ENCODE data around the gene EPB41L3. TPM values are rescaled to one million over a fixed set of nuclear protein-coding genes. Genes with fewer than 3 reads are reported as not detected.

EPB41L3 gene
- total RNA-seq, 1 experiment from 2014 or later = 50.2 TPM

GRCh38 chr18:5463390-5463789 lies 80.4 kb downstream of the EPB41L3 start:
- DNase-seq = no peak
- Histone ChIP-seq H3K36me3 (replicated peaks; ENCODE audit: control insufficient read depth, insufficient read depth, low read length) (no peaks in the 10 kb centered on the region), H3K4me3 (ENCODE audit: insufficient read depth, low read depth, low read length) (no peak overlapping the region), H3K27me3 (ENCODE audit: control insufficient read depth, insufficient read depth, low read length) (no peaks in the 10 kb centered on the region)

DNA sequence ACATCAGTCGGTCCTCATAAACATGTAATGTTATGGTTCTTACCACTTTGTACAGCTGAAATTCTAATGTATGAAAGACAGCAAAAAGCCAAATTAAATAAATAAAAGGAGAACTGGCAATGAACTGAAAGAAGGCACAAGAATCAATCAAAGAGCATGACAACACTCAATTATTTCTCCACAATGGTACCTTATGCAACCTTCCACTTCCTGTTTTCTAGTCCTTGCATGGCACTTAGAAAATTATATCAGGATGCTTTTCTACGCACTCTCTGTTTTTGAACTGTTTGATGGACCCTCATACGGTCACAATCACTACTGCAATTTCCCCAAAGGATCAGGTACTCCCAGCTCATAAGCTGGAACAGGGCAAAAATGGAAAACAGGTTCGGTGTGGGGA lies 81.6 kb downstream of the EPB41L3 start:
- no peak for DNase-seq
- no peaks in the 10 kb centered on the region for H3K36me3 ChIP-seq (replicated peaks; ENCODE audit: control insufficient read depth, insufficient read depth, low read length)
- no peak overlapping the region for H3K4me3 ChIP-seq (ENCODE audit: insufficient read depth, low read depth, low read length)
- no peaks in the 10 kb centered on the region for H3K27me3 ChIP-seq (ENCODE audit: control insufficient read depth, insufficient read depth, low read length)

DNA sequence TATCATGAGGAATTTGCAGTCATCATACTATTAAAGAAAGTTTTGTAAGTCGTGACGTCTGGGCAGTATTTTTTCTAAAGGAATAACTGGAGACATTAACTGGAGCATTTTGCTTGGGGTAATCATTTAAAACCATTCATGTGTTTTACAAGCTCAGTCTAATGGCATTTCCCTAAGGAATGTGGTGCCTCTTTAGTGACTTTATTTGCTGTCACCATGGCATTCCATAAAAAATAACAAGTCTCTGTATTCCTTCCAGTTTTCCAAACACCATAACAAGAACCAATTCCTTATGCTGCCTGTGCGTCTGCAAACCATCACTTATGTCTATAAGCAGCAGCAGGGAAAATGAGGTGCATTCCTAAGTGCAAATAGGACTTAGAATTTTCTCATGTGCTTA lies 82.8 kb downstream of the EPB41L3 start:
- no peaks in the 10 kb centered on the region for H3K27me3 ChIP-seq (ENCODE audit: control insufficient read depth, insufficient read depth, low read length)
- no peak for DNase-seq

GRCh38 chr18:5457462-5457957 lies 86.3 kb downstream of the EPB41L3 start:
- Histone ChIP-seq H3K4me3 (ENCODE audit: insufficient read depth, low read depth, low read length) (no peak overlapping the region), H3K36me3 (replicated peaks; ENCODE audit: control insufficient read depth, insufficient read depth, low read length) (no peaks in the 10 kb centered on the region), H3K27me3 (ENCODE audit: control insufficient read depth, insufficient read depth, low read length) (no peaks in the 10 kb centered on the region)
- DNase-seq = no peak

More for the DNA sequence above, 82.8 kb downstream of the EPB41L3 start:
- H3K4me3 ChIP-seq (ENCODE audit: insufficient read depth, low read depth, low read length) = no peak overlapping the region
- no peaks in the 10 kb centered on the region for H3K36me3 ChIP-seq (replicated peaks; ENCODE audit: control insufficient read depth, insufficient read depth, low read length)

- Histone ChIP-seq H3K27me3 (ENCODE audit: control insufficient read depth, insufficient read depth, low read length) (no peaks in the 10 kb centered on the region), H3K36me3 (replicated peaks; ENCODE audit: control insufficient read depth, insufficient read depth, low read length) (no peaks in the 10 kb centered on the region), H3K4me3 (ENCODE audit: insufficient read depth, low read depth, low read length) (peak overlapping the region; percentile 16; the same call in 1 of the 2 replicates)
- DNase-seq = peak; percentile 50
Measured at GRCh38 chr18:5456577-5457461, 87.0 kb downstream of the EPB41L3 start.

GRCh38 chr18:5455674-5456073 lies 88.1 kb downstream of the EPB41L3 start:
- no peak overlapping the region for H3K4me3 ChIP-seq (ENCODE audit: insufficient read depth, low read depth, low read length)
- H3K36me3 ChIP-seq (replicated peaks; ENCODE audit: control insufficient read depth, insufficient read depth, low read length) = no peaks in the 10 kb centered on the region
- no peaks in the 10 kb centered on the region for H3K27me3 ChIP-seq (ENCODE audit: control insufficient read depth, insufficient read depth, low read length)
- no peak for DNase-seq

DNA sequence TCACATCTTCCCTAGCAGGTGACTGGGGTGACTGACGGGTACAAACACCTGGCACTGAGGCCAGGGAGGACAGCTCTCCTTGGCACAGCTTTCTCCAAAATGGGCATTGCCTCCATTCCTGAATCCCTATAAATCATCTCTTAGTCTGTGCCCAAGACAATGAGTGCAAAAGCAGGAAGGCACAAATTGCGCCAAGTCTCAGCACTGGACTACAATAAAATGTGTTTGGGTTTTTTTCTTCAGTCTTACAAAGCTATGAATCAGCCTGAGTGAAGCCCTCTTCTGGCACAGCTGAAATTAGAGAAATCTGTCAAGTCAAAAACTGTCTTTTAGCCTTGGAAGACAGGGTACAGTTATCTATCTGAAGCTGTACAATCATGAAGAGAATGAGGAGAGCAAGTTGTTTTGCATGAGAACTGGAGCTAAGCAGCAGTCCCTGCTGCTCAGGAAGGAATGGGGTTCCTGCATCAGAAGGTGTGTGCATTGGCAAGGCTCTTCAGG lies 90.8 kb downstream of the EPB41L3 start:
- DNase-seq = no peak
- Histone ChIP-seq H3K4me3 (ENCODE audit: insufficient read depth, low read depth, low read length) (no peak overlapping the region), H3K36me3 (replicated peaks; ENCODE audit: control insufficient read depth, insufficient read depth, low read length) (no peaks in the 10 kb centered on the region), H3K27me3 (ENCODE audit: control insufficient read depth, insufficient read depth, low read length) (no peaks in the 10 kb centered on the region)

DNA sequence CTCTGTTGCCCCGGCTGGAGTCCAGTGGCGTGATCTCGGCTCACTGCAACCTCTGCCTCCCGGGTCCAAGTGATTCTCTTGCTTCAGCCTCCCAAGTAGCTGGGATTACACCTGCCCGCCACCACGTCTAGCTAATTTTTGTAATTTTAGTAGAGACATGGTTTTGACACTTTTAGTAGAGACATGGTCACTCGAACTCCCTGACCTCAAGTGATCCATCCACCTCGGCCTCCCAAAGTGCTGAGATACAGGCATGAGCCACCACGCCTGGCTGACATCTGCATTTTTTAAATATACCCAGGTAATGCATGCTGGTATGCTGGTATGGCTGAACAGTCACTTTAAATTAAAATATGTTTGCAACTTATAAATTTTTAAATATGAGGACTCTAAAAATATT lies 91.9 kb downstream of the EPB41L3 start:
- DNase-seq = no peak
- H3K36me3 ChIP-seq (replicated peaks; ENCODE audit: control insufficient read depth, insufficient read depth, low read length) = no peaks in the 10 kb centered on the region
- no peaks in the 10 kb centered on the region for H3K27me3 ChIP-seq (ENCODE audit: control insufficient read depth, insufficient read depth, low read length)
- no peak overlapping the region for H3K4me3 ChIP-seq (ENCODE audit: insufficient read depth, low read depth, low read length)

- no peak overlapping the region for H3K4me3 ChIP-seq (ENCODE audit: insufficient read depth, low read depth, low read length)
Measured at GRCh38 chr18:5451150-5451549, 92.6 kb downstream of the EPB41L3 start.

GRCh38 chr18:5449858-5450509 lies 93.8 kb downstream of the EPB41L3 start:
- no peaks in the 10 kb centered on the region for H3K36me3 ChIP-seq (replicated peaks; ENCODE audit: control insufficient read depth, insufficient read depth, low read length)
- no peak overlapping the region for H3K4me3 ChIP-seq (ENCODE audit: insufficient read depth, low read depth, low read length)
- no peaks in the 10 kb centered on the region for H3K27me3 ChIP-seq (ENCODE audit: control insufficient read depth, insufficient read depth, low read length)
- DNase-seq = no peak

More at GRCh38 chr18:5451150-5451549, 92.6 kb downstream of the EPB41L3 start:
- Histone ChIP-seq H3K27me3 (ENCODE audit: control insufficient read depth, insufficient read depth, low read length) (no peaks in the 10 kb centered on the region), H3K36me3 (replicated peaks; ENCODE audit: control insufficient read depth, insufficient read depth, low read length) (no peaks in the 10 kb centered on the region)
- DNase-seq = no peak

DNA sequence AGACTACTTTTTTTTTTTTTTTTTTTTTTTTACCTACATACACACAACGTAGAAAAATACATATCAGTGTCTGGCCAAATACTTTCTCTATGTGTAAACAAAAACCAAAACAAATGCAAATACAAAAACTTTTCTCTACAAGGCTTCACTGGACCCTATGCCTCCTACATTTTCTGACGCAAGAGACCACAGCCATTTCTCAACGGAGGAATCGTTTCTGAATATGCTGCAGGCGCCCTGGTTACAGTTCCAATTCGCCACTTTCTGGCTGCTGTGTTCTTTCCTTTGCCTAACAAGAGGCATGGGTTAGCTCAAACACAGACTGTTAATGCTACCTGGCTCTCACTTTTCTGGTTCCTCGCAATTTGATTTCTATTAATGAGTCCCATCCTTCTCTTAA lies 96.4 kb downstream of the EPB41L3 start:
- no peak overlapping the region for H3K4me3 ChIP-seq (ENCODE audit: insufficient read depth, low read depth, low read length)
- H3K27me3 ChIP-seq (ENCODE audit: control insufficient read depth, insufficient read depth, low read length) = no peaks in the 10 kb centered on the region
- no peak for DNase-seq
- H3K36me3 ChIP-seq (replicated peaks; ENCODE audit: control insufficient read depth, insufficient read depth, low read length) = no peaks in the 10 kb centered on the region

DNA sequence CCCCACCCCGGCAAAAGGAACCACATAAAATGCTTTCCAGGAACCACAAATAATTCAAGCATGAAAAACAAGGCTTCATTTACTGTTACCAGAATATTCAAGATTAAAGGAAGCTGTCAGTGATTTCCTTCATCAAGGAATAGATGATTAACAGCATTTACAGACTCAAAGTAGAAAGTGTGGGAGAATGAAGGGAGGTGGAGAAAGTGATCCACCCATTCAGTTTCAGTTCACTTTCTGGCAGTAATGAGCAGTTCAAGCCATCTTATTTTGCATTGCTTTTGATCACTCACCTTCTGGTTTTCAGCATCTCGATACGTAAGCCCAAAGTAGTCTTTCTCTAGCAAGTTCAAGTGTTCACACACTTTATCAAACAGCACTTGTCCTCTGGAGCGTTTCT lies 99.0 kb downstream of the EPB41L3 start:
- DNase-seq = no peak
- Histone ChIP-seq H3K36me3 (replicated peaks; ENCODE audit: control insufficient read depth, insufficient read depth, low read length) (no peaks in the 10 kb centered on the region), H3K27me3 (ENCODE audit: control insufficient read depth, insufficient read depth, low read length) (no peaks in the 10 kb centered on the region), H3K4me3 (ENCODE audit: insufficient read depth, low read depth, low read length) (no peak overlapping the region)

GRCh38 chr18:5444269-5444668 lies 99.5 kb downstream of the EPB41L3 start:
- no peaks in the 10 kb centered on the region for H3K36me3 ChIP-seq (replicated peaks; ENCODE audit: control insufficient read depth, insufficient read depth, low read length)
- DNase-seq = no peak
- H3K27me3 ChIP-seq (ENCODE audit: control insufficient read depth, insufficient read depth, low read length) = no peaks in the 10 kb centered on the region
- H3K4me3 ChIP-seq (ENCODE audit: insufficient read depth, low read depth, low read length) = no peak overlapping the region

DNA sequence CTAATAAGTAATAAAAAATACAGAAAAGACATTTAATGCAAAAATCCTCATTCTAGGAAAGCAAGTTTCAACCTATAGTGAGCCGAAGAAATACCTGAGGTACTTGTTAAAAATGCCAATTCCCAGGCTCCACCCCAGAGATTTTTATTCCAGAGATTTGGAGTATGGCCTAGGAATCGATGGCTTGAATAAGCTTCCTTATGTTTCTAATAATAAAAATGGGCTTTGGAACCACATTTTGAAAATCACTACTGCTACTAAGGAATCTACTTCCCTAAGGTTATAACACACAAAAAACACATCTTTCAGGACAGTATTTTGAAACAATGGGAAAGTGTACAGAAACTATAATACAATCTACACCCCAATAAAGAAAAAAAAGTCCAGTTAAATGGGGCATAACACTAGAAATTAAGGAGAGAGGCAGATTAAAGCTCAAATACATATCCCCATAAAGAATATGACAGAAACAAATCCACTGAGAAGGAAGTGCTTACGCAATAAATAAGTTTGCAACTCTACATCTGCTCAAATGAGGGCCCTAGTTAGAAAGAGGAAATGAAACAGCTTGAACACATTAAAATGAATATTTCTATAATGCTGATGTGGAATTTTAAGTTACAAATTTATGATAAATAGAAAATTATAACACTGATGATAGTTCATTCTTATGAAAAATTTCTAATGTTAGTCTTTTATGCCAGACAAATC lies 103.7 kb downstream of the EPB41L3 start:
- H3K36me3 ChIP-seq (replicated peaks; ENCODE audit: control insufficient read depth, insufficient read depth, low read length) = no peaks in the 10 kb centered on the region
- H3K27me3 ChIP-seq (ENCODE audit: control insufficient read depth, insufficient read depth, low read length) = no peaks in the 10 kb centered on the region
- H3K4me3 ChIP-seq (ENCODE audit: insufficient read depth, low read depth, low read length) = no peak overlapping the region
- no peak for DNase-seq

All from H7 (cell line).